ENCODE data around the gene IDI2. TPM values are rescaled to one million over a fixed set of nuclear protein-coding genes. Genes with fewer than 3 reads are reported as not detected.

The IDI2 gene
- total RNA-seq, 1 donor = not detected

DNA sequence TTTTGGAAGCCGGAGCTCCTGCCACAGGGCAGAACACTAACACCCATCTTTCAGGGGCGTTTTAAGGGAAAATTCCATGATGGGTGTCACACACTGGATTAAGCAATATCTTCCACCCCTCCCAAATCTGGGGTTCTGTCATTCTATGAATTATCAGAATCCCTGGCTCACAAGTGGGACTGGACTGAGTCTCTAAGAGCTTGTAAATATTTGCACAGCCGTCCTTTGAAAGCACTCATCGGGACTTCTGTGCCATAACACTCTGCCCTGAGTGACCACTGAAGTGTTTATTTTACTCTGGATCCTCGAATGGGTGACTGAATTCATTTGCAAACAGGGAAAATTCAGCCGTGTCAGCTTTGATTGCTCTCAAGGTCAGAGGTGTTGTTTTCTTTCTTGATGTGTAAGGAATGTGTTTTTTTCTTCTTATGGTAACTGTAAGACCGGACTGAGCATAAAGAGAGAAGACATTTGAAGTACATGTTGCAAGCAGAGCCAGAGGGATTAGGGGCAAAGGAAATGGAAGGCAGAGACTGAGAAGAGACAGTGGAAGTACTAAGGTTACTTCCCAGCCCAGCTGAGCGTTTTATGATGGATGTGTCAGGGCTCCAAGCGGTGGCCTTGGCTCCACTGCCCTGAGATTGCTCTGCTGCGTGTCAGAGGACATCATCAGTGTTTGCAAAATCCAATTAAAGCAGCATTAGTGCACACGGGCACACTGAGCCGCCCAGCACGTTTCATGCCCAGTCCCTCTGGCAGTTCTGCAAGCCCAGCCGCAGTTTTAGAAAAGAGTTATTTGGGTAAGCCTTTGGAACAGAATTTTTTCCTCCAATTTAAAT is 55.1 kb downstream of the IDI2 start:
- no peaks in the 10 kb centered on the region for H3K9me3 ChIP-seq (ENCODE audit: low read depth, low read length)
- H3K27me3 ChIP-seq (ENCODE audit: insufficient read depth, low read length) = no peaks in the 10 kb centered on the region
- no peaks in the 10 kb centered on the region for H3K36me3 ChIP-seq (ENCODE audit: insufficient read depth, low read length)
- H3K4me1 ChIP-seq (ENCODE audit: insufficient read depth, low read length) = peaks cover 13% of the 10 kb centered on the region
- H3K4me2 ChIP-seq (ENCODE audit: insufficient read depth, low read length) = peak overlapping the region; percentile 50
- H3K79me2 ChIP-seq (ENCODE audit: insufficient read depth, low read length) = no peaks in the 10 kb centered on the region
- peak; percentile 91 for DNase-seq (ENCODE audit: insufficient read length, low spot score, missing footprints)
- H3K4me3 ChIP-seq (ENCODE audit: insufficient read depth, low read length) = peak overlapping the region; percentile 21
- H3K27ac ChIP-seq (ENCODE audit: low read depth, low read length) = no peak overlapping the region
- H4K20me1 ChIP-seq (ENCODE audit: insufficient read depth, low read length) = no peaks in the 10 kb centered on the region
- TF ChIP-seq, protein P1, sequence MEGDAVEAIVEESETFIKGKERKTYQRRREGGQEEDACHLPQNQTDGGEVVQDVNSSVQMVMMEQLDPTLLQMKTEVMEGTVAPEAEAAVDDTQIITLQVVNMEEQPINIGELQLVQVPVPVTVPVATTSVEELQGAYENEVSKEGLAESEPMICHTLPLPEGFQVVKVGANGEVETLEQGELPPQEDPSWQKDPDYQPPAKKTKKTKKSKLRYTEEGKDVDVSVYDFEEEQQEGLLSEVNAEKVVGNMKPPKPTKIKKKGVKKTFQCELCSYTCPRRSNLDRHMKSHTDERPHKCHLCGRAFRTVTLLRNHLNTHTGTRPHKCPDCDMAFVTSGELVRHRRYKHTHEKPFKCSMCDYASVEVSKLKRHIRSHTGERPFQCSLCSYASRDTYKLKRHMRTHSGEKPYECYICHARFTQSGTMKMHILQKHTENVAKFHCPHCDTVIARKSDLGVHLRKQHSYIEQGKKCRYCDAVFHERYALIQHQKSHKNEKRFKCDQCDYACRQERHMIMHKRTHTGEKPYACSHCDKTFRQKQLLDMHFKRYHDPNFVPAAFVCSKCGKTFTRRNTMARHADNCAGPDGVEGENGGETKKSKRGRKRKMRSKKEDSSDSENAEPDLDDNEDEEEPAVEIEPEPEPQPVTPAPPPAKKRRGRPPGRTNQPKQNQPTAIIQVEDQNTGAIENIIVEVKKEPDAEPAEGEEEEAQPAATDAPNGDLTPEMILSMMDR (IDR thresholded peaks at IDR 0.05; ENCODE audit: extremely low read depth, low read depth, low read length) = no peak
- peak overlapping the region; percentile 73 for H2AFZ ChIP-seq (ENCODE audit: low read length)

DNA sequence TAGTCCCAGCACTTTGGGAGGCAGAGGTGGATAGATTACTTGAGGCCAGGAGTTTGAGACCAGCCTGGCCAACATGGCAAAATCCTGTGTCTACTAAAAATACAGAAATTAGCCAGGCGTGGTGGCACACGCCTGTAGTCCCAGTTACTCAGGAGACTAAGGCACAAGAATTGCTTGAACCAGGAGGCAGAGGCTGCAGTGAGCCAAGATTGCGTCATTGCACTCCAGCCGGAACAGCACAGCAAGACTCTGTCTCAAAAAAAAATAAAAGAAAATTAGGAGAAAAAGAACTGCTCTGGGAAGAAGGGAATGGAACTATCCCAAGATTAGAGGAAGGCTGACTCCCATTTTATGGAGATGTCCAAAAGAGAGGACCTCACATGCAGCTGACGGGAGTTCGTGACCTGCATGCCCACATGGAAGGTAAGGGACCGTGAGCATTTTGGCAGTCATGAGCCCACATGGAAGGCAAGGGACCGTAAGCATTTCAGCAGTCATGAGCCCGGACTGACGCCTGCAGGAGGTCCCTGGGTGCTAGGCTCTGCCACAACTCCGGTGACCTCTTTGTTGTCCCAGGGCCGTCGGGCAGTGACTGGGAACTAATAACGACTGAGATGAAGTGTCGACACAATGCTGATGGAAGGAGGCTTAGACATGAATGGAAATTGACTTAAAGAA is 56.0 kb downstream of the IDI2 start:
- H3K4me1 ChIP-seq (ENCODE audit: insufficient read depth, low read length) = peaks cover 13% of the 10 kb centered on the region

More for the DNA sequence above, 56.0 kb downstream of the IDI2 start:
- H3K36me3 ChIP-seq (ENCODE audit: insufficient read depth, low read length) = no peaks in the 10 kb centered on the region
- H2AFZ ChIP-seq (ENCODE audit: low read length) = no peak overlapping the region
- peak; percentile 55 for DNase-seq (ENCODE audit: insufficient read length, low spot score, missing footprints)
- no peak overlapping the region for H3K4me3 ChIP-seq (ENCODE audit: insufficient read depth, low read length)
- no peaks in the 10 kb centered on the region for H4K20me1 ChIP-seq (ENCODE audit: insufficient read depth, low read length)
- H3K79me2 ChIP-seq (ENCODE audit: insufficient read depth, low read length) = no peaks in the 10 kb centered on the region
- no peak overlapping the region for H3K4me2 ChIP-seq (ENCODE audit: insufficient read depth, low read length)
- H3K27me3 ChIP-seq (ENCODE audit: insufficient read depth, low read length) = no peaks in the 10 kb centered on the region
- H3K9me3 ChIP-seq (ENCODE audit: low read depth, low read length) = no peaks in the 10 kb centered on the region
- TF ChIP-seq, protein P1 (IDR thresholded peaks at IDR 0.05; ENCODE audit: extremely low read depth, low read depth, low read length) = no peak
- H3K27ac ChIP-seq (ENCODE audit: low read depth, low read length) = no peak overlapping the region

Other genes starting within 250 kb of the IDI2 start
- gene LARP4B, start 94.2 kb downstream of the IDI2 start, total RNA-seq = 44.5 and 46.0 TPM in 2 replicates
- gene GTPBP4, start 37.4 kb downstream of the IDI2 start, total RNA-seq = 25.0 and 27.1 TPM in 2 replicates
- gene IDI1, start 23.3 kb upstream of the IDI2 start, total RNA-seq = 104 and 123 TPM in 2 replicates
- gene WDR37, start 30.5 kb upstream of the IDI2 start, total RNA-seq = 18.8 and 20.6 TPM in 2 replicates